Measurements from ENCODE around the gene OR4K5.

- TF ChIP-seq REPIN1 (tag by site-specific recombination; IDR thresholded peaks at IDR 0.05; ENCODE audit: low read depth) (no peak), BCL11B (tag by site-specific recombination; IDR thresholded peaks at IDR 0.05; ENCODE audit: low read depth) (no peak), ZNF184 (tag by site-specific recombination; IDR thresholded peaks at IDR 0.05) (no peak), KLF16 (tag by site-specific recombination; IDR thresholded peaks at IDR 0.05) (no peak), RBAK (tag by site-specific recombination; IDR thresholded peaks at IDR 0.05) (no peak), ZNF274 (IDR thresholded peaks at IDR 0.05; ENCODE audit: low read length) (no peak), ZNF274 (tag by site-specific recombination; IDR thresholded peaks at IDR 0.05; ENCODE audit: borderline replicate concordance) (no peak), KLF10 (tag by site-specific recombination; IDR thresholded peaks at IDR 0.05) (no peak), ZNF121 (tag by site-specific recombination; IDR thresholded peaks at IDR 0.05) (no peak), ZNF423 (tag by site-specific recombination; IDR thresholded peaks at IDR 0.05) (no peak), ZBTB1 (tag by site-specific recombination; IDR thresholded peaks at IDR 0.05) (no peak), IKZF3 (tag by site-specific recombination; IDR thresholded peaks at IDR 0.05) (no peak)
- TF ChIP-seq, protein P1, sequence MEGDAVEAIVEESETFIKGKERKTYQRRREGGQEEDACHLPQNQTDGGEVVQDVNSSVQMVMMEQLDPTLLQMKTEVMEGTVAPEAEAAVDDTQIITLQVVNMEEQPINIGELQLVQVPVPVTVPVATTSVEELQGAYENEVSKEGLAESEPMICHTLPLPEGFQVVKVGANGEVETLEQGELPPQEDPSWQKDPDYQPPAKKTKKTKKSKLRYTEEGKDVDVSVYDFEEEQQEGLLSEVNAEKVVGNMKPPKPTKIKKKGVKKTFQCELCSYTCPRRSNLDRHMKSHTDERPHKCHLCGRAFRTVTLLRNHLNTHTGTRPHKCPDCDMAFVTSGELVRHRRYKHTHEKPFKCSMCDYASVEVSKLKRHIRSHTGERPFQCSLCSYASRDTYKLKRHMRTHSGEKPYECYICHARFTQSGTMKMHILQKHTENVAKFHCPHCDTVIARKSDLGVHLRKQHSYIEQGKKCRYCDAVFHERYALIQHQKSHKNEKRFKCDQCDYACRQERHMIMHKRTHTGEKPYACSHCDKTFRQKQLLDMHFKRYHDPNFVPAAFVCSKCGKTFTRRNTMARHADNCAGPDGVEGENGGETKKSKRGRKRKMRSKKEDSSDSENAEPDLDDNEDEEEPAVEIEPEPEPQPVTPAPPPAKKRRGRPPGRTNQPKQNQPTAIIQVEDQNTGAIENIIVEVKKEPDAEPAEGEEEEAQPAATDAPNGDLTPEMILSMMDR (tag by site-specific recombination; IDR thresholded peaks at IDR 0.05): no peak
- TF ChIP-seq, protein P2, sequence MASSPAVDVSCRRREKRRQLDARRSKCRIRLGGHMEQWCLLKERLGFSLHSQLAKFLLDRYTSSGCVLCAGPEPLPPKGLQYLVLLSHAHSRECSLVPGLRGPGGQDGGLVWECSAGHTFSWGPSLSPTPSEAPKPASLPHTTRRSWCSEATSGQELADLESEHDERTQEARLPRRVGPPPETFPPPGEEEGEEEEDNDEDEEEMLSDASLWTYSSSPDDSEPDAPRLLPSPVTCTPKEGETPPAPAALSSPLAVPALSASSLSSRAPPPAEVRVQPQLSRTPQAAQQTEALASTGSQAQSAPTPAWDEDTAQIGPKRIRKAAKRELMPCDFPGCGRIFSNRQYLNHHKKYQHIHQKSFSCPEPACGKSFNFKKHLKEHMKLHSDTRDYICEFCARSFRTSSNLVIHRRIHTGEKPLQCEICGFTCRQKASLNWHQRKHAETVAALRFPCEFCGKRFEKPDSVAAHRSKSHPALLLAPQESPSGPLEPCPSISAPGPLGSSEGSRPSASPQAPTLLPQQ (tag by site-specific recombination; IDR thresholded peaks at IDR 0.05): no peak
Measured at GRCh38 chr14:19911114-19911513, 9.3 kb upstream of the OR4K5 start.

Data from HEK293 (cell line).